GM18508 (cell line): ENCODE data around the gene FKBP10.

Experiments used
- ATAC-seq: cut with Tn5 transposase; IDR thresholded peaks from one replicate; pipeline ENCODE4 v1.9.1; 2021; ENCODE audit warnings: moderate number of reproducible peaks; ENCODE audit not compliant: insufficient read depth, unreplicated experiment

FKBP10 gene

DNA sequence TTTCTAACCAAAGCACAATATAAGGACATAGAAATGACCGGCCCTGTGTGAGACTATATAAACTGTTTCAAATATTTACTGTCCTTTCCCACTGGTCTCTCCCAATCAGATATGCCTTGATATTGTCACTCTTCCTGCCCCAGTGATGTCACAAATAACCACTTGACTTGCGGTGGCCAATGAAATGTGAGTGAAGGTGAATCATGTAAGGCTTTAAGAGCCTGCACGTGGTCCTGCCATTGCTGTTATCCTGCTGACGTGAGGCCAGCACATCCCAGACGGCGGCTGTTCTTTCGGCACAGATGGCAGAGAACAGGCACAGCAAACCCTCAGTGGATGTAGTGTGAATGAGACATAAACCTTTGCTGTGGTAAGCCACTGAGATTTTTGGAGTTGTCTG is 57.8 kb downstream of the FKBP10 start:
- ATAC-seq = no peak

- ATAC-seq = no peak
Observed at GRCh38 chr17:41871789-41872188, 59.0 kb downstream of the FKBP10 start.
